Prostate gland (tissue), 2 donors: ENCODE data around the gene CRISP2. TPM values are rescaled to one million over a fixed set of nuclear protein-coding genes. Genes with fewer than 3 reads are reported as not detected.

Experiments used
- DNase-seq: peaks from one replicate; pipeline ENCODE4 v3.0.0-alpha.2; 2019; ENCODE audit warnings: low spot score
- H3K27ac ChIP-seq, 2 donors: fragments of 200-600 bp; sonication (generic); 2 replicates each; pipeline ENCODE4 v1.5.1; 2017 to 2019
- H3K27me3 ChIP-seq: fragments of 200-600 bp; sonication (generic); replicated peaks from 2 replicates; pipeline ENCODE4 v1.5.1; 2019; ENCODE audit not compliant: insufficient read depth
- H3K36me3 ChIP-seq, 2 donors: fragments of 200-600 bp; sonication (generic); 1 replicate in 1 of 2; 2 replicates in 1 of 2; pipeline versions ENCODE4 v1.5.1 to v1.8.1; 2017 to 2019
- H3K4me1 ChIP-seq: fragments of 200-600 bp; sonication (generic); replicated peaks from 2 replicates; pipeline ENCODE4 v1.5.1; 2019
- H3K4me3 ChIP-seq, 2 donors: fragments of 200-600 bp; sonication (generic); 2 replicates each; pipeline ENCODE4 v1.5.1; 2017 to 2019
- H3K9me3 ChIP-seq: fragments of 200-600 bp; sonication (generic); 2 replicates; pipeline ENCODE4 v1.5.1; 2017
- CTCF ChIP-seq, 4 experiments: fragments of 200-600 bp in 2 of 4; fragments of 450-650 bp in 2 of 4; sonication (generic) in 2 of 4; IDR thresholded peaks; 1 replicate in 3 of 4; 2 replicates in 1 of 4; pipeline ENCODE4 v1.5.1; 2016 to 2019; ENCODE audit warnings: antibody characterized with exemption in 4 of 4, mild to moderate bottlenecking in 2 of 4, moderate library complexity in 2 of 4
- POLR2A ChIP-seq: fragments of 450-650 bp; IDR thresholded peaks from one replicate; pipeline ENCODE4 v1.6.1; 2016; ENCODE audit warnings: antibody characterized with exemption, mild to moderate bottlenecking
- POLR2AphosphoS5 ChIP-seq: sonication (generic); formaldehyde crosslinking; IDR thresholded peaks from one replicate; pipeline ENCODE4 v1.6.1; 2017; ENCODE audit warnings: antibody characterized with exemption
- WGBS: methylation state at CpG from one replicate; pipeline ENCODE4 v1.1.5; 2018; 5-methylcytosine and 5-hydroxymethylcytosine counted together
- intact Hi-C: fragments of 100-400 bp; cut with DNase I; formaldehyde crosslinking; loops from one replicate; pipeline ENCODE4 v1.14.2; 2022
- total RNA-seq, 2 donors: library from RNA; depleted of rRNA; stranded (reverse); fragments of >200 nt; gene quantifications; one replicate each; pipeline ENCODE4 v1.1.0, GENCODE V29; 2016

The CRISP2 gene
- total RNA-seq, 2 donors from 2014 or later: 0.14 to 22.7 TPM

- H3K36me3 ChIP-seq: no peaks in the 10 kb centered on the region
- TF ChIP-seq POLR2A (no peak), CTCF (IDR thresholded peaks at IDR 0.05) (no peak), POLR2AphosphoS5 (no peak)
- intact Hi-C loops: no loop called here
- H3K9me3 ChIP-seq: no peaks in the 10 kb centered on the region
- no peak for DNase-seq
- WGBS: 81% methylated on average over 2 of the region's 2 CpGs
- H3K4me1 ChIP-seq: no peaks in the 10 kb centered on the region
- no peak overlapping the region for H3K27ac ChIP-seq
- H3K27me3 ChIP-seq: no peaks in the 10 kb centered on the region
- H3K4me3 ChIP-seq: no peak overlapping the region
These were observed 62.1 kb downstream of the CRISP2 start for GRCh38 chr6:49651239-49651638.

- WGBS: 91% methylated on average over 1 of the region's 1 CpG
These were observed 63.4 kb downstream of the CRISP2 start for GRCh38 chr6:49649988-49650387.

GRCh38 chr6:49648036-49648435 is 65.3 kb downstream of the CRISP2 start:
- no peak for DNase-seq
- intact Hi-C loops: no loop called here
- Histone ChIP-seq H3K4me3 (no peak overlapping the region), H3K27me3 (no peaks in the 10 kb centered on the region), H3K9me3 (no peaks in the 10 kb centered on the region), H3K4me1 (no peaks in the 10 kb centered on the region), H3K27ac (no peak overlapping the region), H3K36me3 (no peaks in the 10 kb centered on the region)
- TF ChIP-seq POLR2A (no peak), CTCF (IDR thresholded peaks at IDR 0.05) (no peak), POLR2AphosphoS5 (no peak)

More at GRCh38 chr6:49649988-49650387, 63.4 kb downstream of the CRISP2 start:
- no peak for DNase-seq
- Histone ChIP-seq H3K27ac (no peak overlapping the region), H3K36me3 (no peaks in the 10 kb centered on the region), H3K27me3 (no peaks in the 10 kb centered on the region), H3K4me1 (no peaks in the 10 kb centered on the region), H3K4me3 (no peak overlapping the region), H3K9me3 (no peaks in the 10 kb centered on the region)
- intact Hi-C loops: no loop called here
- TF ChIP-seq POLR2AphosphoS5: no peak
- no peak for TF ChIP-seq CTCF (IDR thresholded peaks at IDR 0.05)
- TF ChIP-seq POLR2A: no peak

- H3K27me3 ChIP-seq: no peaks in the 10 kb centered on the region
- H3K4me3 ChIP-seq: no peak overlapping the region
- H3K27ac ChIP-seq: no peak overlapping the region
- H3K4me1 ChIP-seq: no peaks in the 10 kb centered on the region
- H3K9me3 ChIP-seq: no peaks in the 10 kb centered on the region
- intact Hi-C loops: no loop called here
- 90% methylated on average over 2 of the region's 2 CpGs for WGBS
- no peak for DNase-seq
- TF ChIP-seq POLR2AphosphoS5: no peak
- TF ChIP-seq CTCF (IDR thresholded peaks at IDR 0.05): no peak
- no peak for TF ChIP-seq POLR2A
- H3K36me3 ChIP-seq: no peaks in the 10 kb centered on the region
These were observed 65.9 kb downstream of the CRISP2 start for GRCh38 chr6:49647476-49647875.

- WGBS: 83% methylated on average over 4 of the region's 4 CpGs
These were observed 66.4 kb downstream of the CRISP2 start for GRCh38 chr6:49646942-49647341.

More at GRCh38 chr6:49646942-49647341, 66.4 kb downstream of the CRISP2 start:
- Histone ChIP-seq H3K27me3 (no peaks in the 10 kb centered on the region), H3K36me3 (no peaks in the 10 kb centered on the region), H3K4me3 (no peak overlapping the region), H3K4me1 (no peaks in the 10 kb centered on the region), H3K27ac (no peak overlapping the region), H3K9me3 (no peaks in the 10 kb centered on the region)
- no peak for DNase-seq
- intact Hi-C loops: no loop called here
- TF ChIP-seq POLR2A (no peak), CTCF (IDR thresholded peaks at IDR 0.05) (no peak), POLR2AphosphoS5 (no peak)
